Effector memory CD4-positive, alpha-beta T cell (primary cell): ENCODE results near the gene PRSS50.

ENCODE experiments used
- DNase-seq, 3 donors: peaks; one replicate each; pipeline ENCODE4 v3.0.0-alpha.2; 2020
- H3K27ac ChIP-seq: 2 replicates; pipeline ENCODE4 v1.7.0; 2013; ENCODE audit warnings: mild to moderate bottlenecking, low read length, moderate library complexity; ENCODE audit not compliant: insufficient read depth, poor library complexity, severe bottlenecking
- H3K27me3 ChIP-seq: replicated peaks from 2 replicates; pipeline ENCODE4 v1.7.0; 2013; ENCODE audit warnings: mild to moderate bottlenecking, low read length; ENCODE audit not compliant: insufficient read depth, control insufficient read depth, poor library complexity, severe bottlenecking
- H3K36me3 ChIP-seq: 2 replicates; pipeline ENCODE4 v1.7.0; 2013; ENCODE audit warnings: mild to moderate bottlenecking, low read length, moderate library complexity; ENCODE audit not compliant: control insufficient read depth, insufficient read depth
- H3K4me1 ChIP-seq: 2 replicates; pipeline ENCODE4 v1.7.0; 2013; ENCODE audit warnings: low read length, mild to moderate bottlenecking; ENCODE audit not compliant: control insufficient read depth, insufficient read depth, poor library complexity, severe bottlenecking
- H3K4me3 ChIP-seq: 2 replicates; pipeline ENCODE4 v1.7.0; 2013; ENCODE audit warnings: low read length, low read depth, mild to moderate bottlenecking; ENCODE audit not compliant: insufficient read depth, poor library complexity, severe bottlenecking
- H3K9me3 ChIP-seq: 2 replicates; pipeline ENCODE4 v1.7.0; 2013; ENCODE audit warnings: mild to moderate bottlenecking, low read length, moderate library complexity; ENCODE audit not compliant: control insufficient read depth

Gene PRSS50

GRCh38 chr3:46670000-46670890 is 47.4 kb downstream of the PRSS50 start:
- H3K4me1 ChIP-seq, result no peaks in the 10 kb centered on the region
- H3K27me3 ChIP-seq, result no peaks in the 10 kb centered on the region
- DNase-seq, result no peak
- no peak overlapping the region for H3K27ac ChIP-seq
- H3K9me3 ChIP-seq, result no peaks in the 10 kb centered on the region
- no peak overlapping the region for H3K4me3 ChIP-seq
- no peaks in the 10 kb centered on the region for H3K36me3 ChIP-seq

- Histone ChIP-seq H3K36me3 (no peaks in the 10 kb centered on the region), H3K4me3 (no peak overlapping the region), H3K4me1 (no peaks in the 10 kb centered on the region), H3K27ac (no peak overlapping the region), H3K9me3 (no peaks in the 10 kb centered on the region), H3K27me3 (no peaks in the 10 kb centered on the region)
- DNase-seq, result no peak
These were observed 48.3 kb downstream of the PRSS50 start for GRCh38 chr3:46669191-46669999.

DNA sequence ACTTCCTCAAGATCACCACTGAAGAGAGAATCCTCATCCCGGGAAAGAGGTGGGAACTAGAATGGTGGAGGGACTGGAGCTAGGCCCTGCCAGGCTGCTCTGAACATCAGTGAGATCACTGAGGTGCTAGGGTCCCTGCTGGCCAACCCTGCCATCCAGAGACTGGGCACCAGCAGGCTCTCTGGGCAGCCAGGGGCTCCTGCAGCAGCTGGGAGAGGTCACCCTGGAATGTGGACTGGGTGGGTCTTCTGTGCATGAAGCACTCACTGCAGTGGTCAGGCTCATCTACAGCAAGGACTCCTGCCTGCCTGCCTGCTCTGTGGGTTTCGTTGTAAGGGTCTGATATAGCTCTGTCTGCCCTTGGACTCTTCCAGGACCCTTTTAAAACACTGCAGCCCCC is 49.1 kb downstream of the PRSS50 start:
- no peaks in the 10 kb centered on the region for H3K4me1 ChIP-seq

GRCh38 chr3:46668116-46668515 is 49.6 kb downstream of the PRSS50 start:
- H3K4me1 ChIP-seq, result no peaks in the 10 kb centered on the region
- no peak overlapping the region for H3K4me3 ChIP-seq
- no peak overlapping the region for H3K27ac ChIP-seq
- H3K36me3 ChIP-seq, result no peaks in the 10 kb centered on the region
- no peaks in the 10 kb centered on the region for H3K27me3 ChIP-seq
- no peaks in the 10 kb centered on the region for H3K9me3 ChIP-seq
- DNase-seq, result no peak

More for the DNA sequence above, 49.1 kb downstream of the PRSS50 start:
- Histone ChIP-seq H3K4me3 (no peak overlapping the region), H3K27ac (no peak overlapping the region), H3K36me3 (no peaks in the 10 kb centered on the region), H3K9me3 (no peaks in the 10 kb centered on the region), H3K27me3 (no peaks in the 10 kb centered on the region)
- no peak for DNase-seq

DNA sequence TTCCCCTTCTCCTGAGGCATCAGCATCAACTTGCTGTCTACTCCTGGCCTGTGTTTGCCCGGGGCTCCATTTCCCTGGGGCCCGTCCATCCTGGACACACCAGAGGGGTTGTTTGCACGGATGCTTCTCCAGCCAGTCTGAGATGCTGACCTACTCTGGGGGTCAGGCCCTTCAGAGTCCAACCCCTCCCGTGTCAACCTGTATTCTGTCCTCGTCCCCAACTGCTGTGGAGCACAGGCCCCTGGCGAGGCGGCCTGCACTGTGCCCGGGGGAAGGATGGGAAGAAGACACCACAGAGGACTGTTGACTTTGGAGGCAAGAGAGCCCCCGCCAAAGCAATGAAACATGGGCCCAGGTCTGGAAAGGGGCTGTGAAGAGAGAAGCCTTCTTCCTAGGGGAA is 50.0 kb downstream of the PRSS50 start:
- no peak overlapping the region for H3K27ac ChIP-seq
- H3K9me3 ChIP-seq, result no peaks in the 10 kb centered on the region
- H3K36me3 ChIP-seq, result no peaks in the 10 kb centered on the region
- no peaks in the 10 kb centered on the region for H3K27me3 ChIP-seq
- DNase-seq, result no peak
- no peaks in the 10 kb centered on the region for H3K4me1 ChIP-seq
- H3K4me3 ChIP-seq, result no peak overlapping the region

- no peak for DNase-seq
- Histone ChIP-seq H3K27me3 (no peaks in the 10 kb centered on the region), H3K4me3 (no peak overlapping the region)
These were observed 50.5 kb downstream of the PRSS50 start for GRCh38 chr3:46667061-46667621.

GRCh38 chr3:46666453-46666845 is 51.2 kb downstream of the PRSS50 start:
- no peak for DNase-seq
- no peak overlapping the region for H3K27ac ChIP-seq
- no peak overlapping the region for H3K4me3 ChIP-seq
- no peaks in the 10 kb centered on the region for H3K27me3 ChIP-seq
- H3K4me1 ChIP-seq, result no peaks in the 10 kb centered on the region
- H3K36me3 ChIP-seq, result no peaks in the 10 kb centered on the region
- no peaks in the 10 kb centered on the region for H3K9me3 ChIP-seq

More at GRCh38 chr3:46667061-46667621, 50.5 kb downstream of the PRSS50 start:
- no peaks in the 10 kb centered on the region for H3K4me1 ChIP-seq
- H3K9me3 ChIP-seq, result no peaks in the 10 kb centered on the region
- no peak overlapping the region for H3K27ac ChIP-seq
- no peaks in the 10 kb centered on the region for H3K36me3 ChIP-seq

DNA sequence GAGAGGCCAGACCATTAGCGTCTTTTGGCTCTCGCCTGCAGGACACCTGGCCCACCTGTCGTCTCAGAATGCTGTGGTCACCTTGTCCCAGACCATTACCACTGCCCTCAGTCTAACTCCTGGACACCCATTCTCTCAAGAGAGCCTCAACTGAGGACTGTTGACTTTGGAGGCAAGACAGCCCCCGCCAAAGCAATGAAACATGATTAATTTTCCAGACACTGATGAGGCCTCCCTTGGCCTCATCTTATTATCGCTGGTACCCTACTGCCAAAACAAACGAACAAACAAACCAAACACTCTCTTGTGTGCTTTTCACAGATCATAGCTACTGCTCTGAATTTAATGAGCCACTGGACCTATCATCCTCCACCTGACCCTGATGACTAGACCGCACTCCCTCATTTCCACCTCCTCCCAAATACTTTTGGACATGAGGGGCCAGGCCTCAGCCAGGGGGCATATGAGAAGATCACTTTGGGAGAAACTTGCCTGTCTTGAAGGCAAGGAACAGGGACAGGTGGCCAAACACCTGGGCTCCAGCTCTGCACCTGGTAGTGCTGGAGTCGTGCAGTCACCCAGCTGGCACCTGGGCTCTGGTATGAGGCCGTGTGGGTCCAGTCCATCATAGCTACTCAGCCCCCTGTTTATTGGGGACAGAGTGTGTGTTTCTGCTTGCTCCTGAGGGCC is 51.8 kb downstream of the PRSS50 start:
- Histone ChIP-seq H3K27me3 (no peaks in the 10 kb centered on the region), H3K27ac (no peak overlapping the region), H3K4me3 (no peak overlapping the region), H3K4me1 (no peaks in the 10 kb centered on the region), H3K36me3 (no peaks in the 10 kb centered on the region), H3K9me3 (no peaks in the 10 kb centered on the region)
- no peak for DNase-seq

DNA sequence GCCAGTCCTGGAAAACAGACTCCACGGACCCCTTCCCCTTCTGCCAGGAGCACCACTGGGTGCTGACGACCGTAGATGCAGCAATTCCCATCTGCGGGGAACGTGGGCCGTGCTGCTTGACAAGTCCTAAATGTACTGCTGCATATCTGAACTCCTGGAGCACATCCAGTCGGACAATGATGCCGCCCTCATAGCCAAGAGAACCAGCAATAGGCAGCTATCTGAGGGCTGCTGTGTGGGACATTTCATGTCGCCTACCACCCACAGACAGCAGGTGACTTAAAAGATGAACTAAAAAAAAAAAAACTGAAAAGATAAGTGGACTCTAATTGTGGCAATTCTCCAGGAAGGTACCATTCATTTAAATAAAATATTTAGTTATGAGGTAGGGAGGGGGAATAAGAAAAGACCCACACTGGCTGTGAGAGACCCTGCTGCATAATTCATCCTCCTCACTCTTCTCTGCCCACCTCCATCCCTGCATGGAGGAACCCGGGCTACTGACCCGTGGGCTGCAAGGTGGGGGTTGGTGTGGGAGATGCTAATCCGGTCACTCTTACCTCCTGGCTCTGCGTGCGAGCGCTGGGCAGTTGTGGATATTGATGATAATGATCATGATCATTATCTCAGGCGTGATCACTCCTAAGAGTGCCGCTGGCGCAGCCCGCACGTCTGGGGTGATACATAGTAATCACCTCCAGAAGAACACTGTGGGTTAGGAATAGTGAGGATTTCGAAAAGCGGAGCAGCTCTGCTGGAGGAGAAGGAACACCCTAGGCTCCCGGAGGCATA is 52.5 kb downstream of the PRSS50 start:
- Histone ChIP-seq H3K27ac (no peak overlapping the region), H3K9me3 (no peaks in the 10 kb centered on the region), H3K4me3 (no peak overlapping the region), H3K27me3 (no peaks in the 10 kb centered on the region), H3K36me3 (no peaks in the 10 kb centered on the region), H3K4me1 (no peaks in the 10 kb centered on the region)
- DNase-seq, result no peak
